ENCODE results near the gene GPR4. TPM values are rescaled to one million over a fixed set of nuclear protein-coding genes. Genes with fewer than 3 reads are reported as not detected.

The GPR4 gene
- total and polyA plus RNA-seq, 8 donors: 2.4 to 9.5 (median 4.4) TPM

GRCh38 chr19:45645068-45645630 is 43.1 kb upstream of the GPR4 start:
- Histone ChIP-seq H3K27ac (peak overlapping the region in 1 of 2 donors; percentile 23), H3K27me3 (peaks cover 4 to 39% of the 10 kb centered on the region in 2 donors), H3K4me3 (peak overlapping the region in 1 of 2 donors; percentile 46), H3K36me3 (no peaks in the 10 kb centered on the region), H3K4me1 (peaks cover 14 to 46% of the 10 kb centered on the region in 2 donors), H3K9me3 (no peaks in the 10 kb centered on the region)
- ATAC-seq (no peak), DNase-seq (peak in 2 of 4 donors; percentile 33 to 80)
- TF ChIP-seq CTCF (IDR thresholded peaks at IDR 0.05): no peak
- intact Hi-C loops (cut with DNase I): no loop called here

- H3K27me3 ChIP-seq: peaks cover 4 to 39% of the 10 kb centered on the region in 2 donors
- intact Hi-C loops (cut with DNase I): loop anchor here in 1 of 2 donors (5.0 kb wide), 1 partner anchor 122 kb away; no protein-coding TSS in a partner anchor
- no peak overlapping the region for H3K4me3 ChIP-seq
- H3K9me3 ChIP-seq: no peaks in the 10 kb centered on the region
- TF ChIP-seq CTCF (IDR thresholded peaks at IDR 0.05): no peak
- ATAC-seq: no peak
- peaks cover 14 to 55% of the 10 kb centered on the region in 2 donors for H3K4me1 ChIP-seq
- no peak overlapping the region for H3K27ac ChIP-seq
- H3K36me3 ChIP-seq: no peaks in the 10 kb centered on the region
- no peak for DNase-seq
Observed at GRCh38 chr19:45643927-45644771, 42.1 kb upstream of the GPR4 start.

GRCh38 chr19:45643024-45643926 is 41.3 kb upstream of the GPR4 start:
- no peaks in the 10 kb centered on the region for H3K9me3 ChIP-seq
- TF ChIP-seq CTCF (IDR thresholded peaks at IDR 0.05): peak; percentile 97 to 98
- peak; percentile 82 to 96 (median 86) for DNase-seq
- peak overlapping the region in 1 of 2 donors; percentile 92 for H3K27ac ChIP-seq
- H3K36me3 ChIP-seq: no peaks in the 10 kb centered on the region
- peaks cover 17 to 61% of the 10 kb centered on the region in 2 donors for H3K4me1 ChIP-seq
- ATAC-seq: peak; percentile 46
- H3K27me3 ChIP-seq: peaks cover 4 to 39% of the 10 kb centered on the region in 2 donors
- intact Hi-C loops (cut with DNase I): loop anchor here in 1 of 2 donors (5.0 kb wide), 1 partner anchor 121 kb away; no protein-coding TSS in a partner anchor
- peak overlapping the region in 1 of 2 donors; percentile 42 for H3K4me3 ChIP-seq

GRCh38 chr19:45641274-45642105 is 39.5 kb upstream of the GPR4 start:
- H3K4me3 ChIP-seq: peak overlapping the region; percentile 27 to 42

More at GRCh38 chr19:45641274-45642105, 39.5 kb upstream of the GPR4 start:
- Histone ChIP-seq H3K27ac (peak overlapping the region; percentile 80 to 92), H3K27me3 (peaks cover 4 to 33% of the 10 kb centered on the region in 2 donors), H3K36me3 (no peaks in the 10 kb centered on the region), H3K9me3 (no peaks in the 10 kb centered on the region), H3K4me1 (peaks cover 20 to 63% of the 10 kb centered on the region in 2 donors)
- DNase-seq: peak in 3 of 4 donors; percentile 79 to 92 (median 90)
- TF ChIP-seq CTCF (IDR thresholded peaks at IDR 0.05): no peak
- ATAC-seq: peak; percentile 81
- intact Hi-C loops (cut with DNase I): loop anchor here in 1 of 2 donors (5.0 kb wide), 1 partner anchor 119 kb away; no protein-coding TSS in a partner anchor

Data from left lung (tissue), 10 donors.